IPS DF 4.7 (cell line): ENCODE data around the gene RAB44.

Experiments
- DNase-seq: peaks from one replicate; pipeline ENCODE4 v3.0.0-alpha.2; 2013; ENCODE audit warnings: low spot score; ENCODE audit errors: extremely low read depth

Gene RAB44

DNA sequence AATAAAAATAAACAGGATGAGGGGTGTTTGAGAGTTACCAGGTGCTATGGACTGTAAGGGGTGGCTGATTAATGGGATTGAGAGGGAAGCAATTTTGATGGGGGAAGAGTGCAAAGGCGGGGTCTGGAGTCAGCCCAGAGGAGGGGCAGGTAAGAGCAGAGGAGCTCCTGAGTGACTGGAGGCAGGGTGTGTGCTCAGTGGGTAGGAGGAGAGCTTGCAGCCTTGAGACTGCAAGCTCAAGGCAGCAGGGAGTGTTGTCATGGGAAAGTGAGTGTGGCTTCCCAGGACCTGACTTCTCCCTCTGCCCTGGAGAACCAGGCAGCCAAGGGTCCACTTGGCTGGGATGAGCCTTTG lies 54.2 kb downstream of the RAB44 start:
- no peak for DNase-seq

- DNase-seq, result no peak
Observed at GRCh38 chr6:36752187-36752885, 54.7 kb downstream of the RAB44 start.

DNA sequence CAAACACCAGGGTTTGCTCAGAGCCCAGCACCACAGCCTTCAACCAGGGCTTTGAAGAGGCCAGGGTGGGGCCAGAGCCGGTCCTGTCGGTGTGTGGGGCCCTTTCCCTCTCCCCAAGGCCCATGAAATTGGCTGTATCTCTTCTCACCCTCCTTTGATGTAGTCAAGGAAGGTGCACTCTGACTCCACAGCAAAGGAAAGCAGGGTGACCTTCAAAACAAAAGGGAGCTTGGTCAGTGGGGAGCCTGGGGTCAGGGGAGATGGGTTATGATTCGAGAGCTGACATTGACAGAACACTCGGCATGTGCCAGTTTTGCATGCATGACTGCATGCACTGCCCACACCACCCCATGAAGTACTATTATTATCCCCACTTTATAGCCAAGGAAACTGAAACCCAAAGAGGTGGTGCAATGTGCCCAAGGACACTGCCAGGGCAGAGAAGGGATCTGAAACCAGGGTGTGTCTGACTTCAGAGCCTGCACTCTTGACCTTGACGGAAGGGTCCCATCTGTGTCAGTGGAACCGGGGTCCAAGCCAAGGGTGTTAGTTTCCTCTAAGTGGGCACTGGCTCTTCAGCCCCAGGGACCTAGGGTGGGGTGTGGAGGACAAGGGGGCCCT lies 55.4 kb downstream of the RAB44 start:
- no peak for DNase-seq

- DNase-seq, result no peak
Observed at GRCh38 chr6:36753671-36754405, 56.2 kb downstream of the RAB44 start.

GRCh38 chr6:36754582-36755434 lies 57.2 kb downstream of the RAB44 start:
- DNase-seq, result no peak

DNA sequence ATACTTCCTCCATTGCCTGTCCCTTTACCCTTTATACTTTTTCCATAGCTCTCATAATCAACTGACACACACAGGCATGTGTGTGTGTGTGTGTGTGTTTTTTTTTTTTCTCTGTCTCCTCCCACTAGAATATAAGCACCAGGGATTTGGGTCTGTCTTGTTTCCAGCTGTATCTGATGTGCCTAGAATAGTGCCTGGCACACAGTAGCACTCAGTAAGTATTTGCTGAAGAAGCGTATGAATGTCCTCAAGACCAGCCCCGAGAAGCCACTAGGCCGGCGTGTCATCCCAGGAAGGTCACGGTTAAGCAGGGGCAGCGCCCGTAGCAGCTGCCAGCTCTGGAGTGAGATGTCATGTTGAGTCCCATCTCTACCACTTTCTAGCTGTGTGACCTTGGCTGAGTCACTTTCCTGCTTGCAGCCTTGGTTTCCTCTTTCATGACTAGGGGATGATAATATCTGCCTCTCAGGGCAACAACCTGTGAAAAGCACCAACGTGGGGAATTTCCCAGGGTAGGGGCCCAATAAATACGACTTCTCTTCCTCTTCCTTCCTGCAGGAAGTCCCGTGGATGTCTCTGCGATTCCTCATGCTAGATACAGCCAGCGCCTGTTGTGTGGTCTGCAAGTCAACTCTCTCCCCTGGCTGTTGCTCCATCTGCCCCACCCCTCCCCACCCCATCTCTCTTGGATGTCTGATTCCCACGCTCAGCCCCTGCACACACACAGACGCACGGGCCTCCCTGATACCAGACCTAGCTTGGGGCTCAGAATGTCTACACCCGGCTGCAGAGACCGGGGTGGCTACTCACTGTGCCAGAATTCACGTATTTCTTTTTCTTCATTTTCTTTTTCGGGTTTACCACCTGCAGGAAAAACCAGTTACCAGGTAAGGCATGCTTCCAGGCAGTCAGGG lies 58.1 kb downstream of the RAB44 start:
- DNase-seq, result no peak

GRCh38 chr6:36756786-36757185 lies 59.2 kb downstream of the RAB44 start:
- DNase-seq, result no peak

GRCh38 chr6:36757206-36757605 lies 59.6 kb downstream of the RAB44 start:
- DNase-seq, result no peak

- DNase-seq, result no peak
Observed at GRCh38 chr6:36757943-36758508, 60.4 kb downstream of the RAB44 start.

GRCh38 chr6:36758516-36759147 lies 61.0 kb downstream of the RAB44 start:
- no peak for DNase-seq

DNA sequence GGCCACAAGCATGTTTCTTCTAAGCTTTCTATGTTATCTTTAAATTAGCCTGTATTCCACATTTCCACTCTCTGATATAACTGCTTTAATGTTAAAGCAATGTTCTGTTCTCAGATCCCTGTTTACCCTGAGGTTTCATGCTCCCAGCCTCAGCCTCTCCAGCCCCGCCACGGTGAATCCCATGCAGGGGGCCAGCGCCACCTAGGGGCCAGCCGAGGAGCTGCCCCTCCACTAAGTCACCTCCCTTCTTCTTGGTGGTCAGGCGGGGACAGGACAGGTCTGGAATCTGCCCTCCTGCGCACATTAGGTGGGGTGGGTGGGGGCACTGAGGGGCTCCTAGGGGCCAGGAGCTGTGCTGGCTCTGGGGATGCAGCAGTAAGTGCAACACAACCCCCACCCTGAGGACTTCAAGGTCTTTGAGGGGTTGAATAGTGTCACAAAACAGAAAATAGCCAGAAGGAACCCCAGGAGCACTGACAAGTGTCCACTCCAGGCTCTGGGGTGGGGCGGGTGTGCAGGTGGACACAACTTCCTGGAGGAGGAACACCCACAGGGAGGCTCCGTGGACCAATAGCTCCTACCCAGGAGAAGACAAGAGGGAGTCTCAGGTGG lies 61.6 kb downstream of the RAB44 start:
- DNase-seq, result no peak

GRCh38 chr6:36760685-36761435 lies 63.2 kb downstream of the RAB44 start:
- no peak for DNase-seq

DNA sequence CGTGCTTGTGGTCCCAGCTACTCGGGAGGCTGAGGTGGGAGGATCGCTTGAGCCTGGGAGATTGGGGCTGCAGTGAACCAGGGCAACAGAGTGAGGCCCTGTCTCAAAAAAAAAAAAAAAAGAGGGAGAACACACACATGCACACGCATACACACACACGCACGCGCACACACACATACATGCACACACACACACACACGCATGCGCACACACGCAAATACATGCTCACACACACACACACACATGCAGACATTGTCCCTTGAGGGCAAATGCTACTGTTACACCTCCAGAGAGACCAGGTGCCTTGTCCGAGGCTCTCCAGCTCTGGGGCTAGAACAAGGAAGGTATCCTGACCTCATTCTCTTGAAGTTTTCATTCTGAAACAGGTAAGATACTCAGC lies 64.5 kb downstream of the RAB44 start:
- DNase-seq, result no peak

DNA sequence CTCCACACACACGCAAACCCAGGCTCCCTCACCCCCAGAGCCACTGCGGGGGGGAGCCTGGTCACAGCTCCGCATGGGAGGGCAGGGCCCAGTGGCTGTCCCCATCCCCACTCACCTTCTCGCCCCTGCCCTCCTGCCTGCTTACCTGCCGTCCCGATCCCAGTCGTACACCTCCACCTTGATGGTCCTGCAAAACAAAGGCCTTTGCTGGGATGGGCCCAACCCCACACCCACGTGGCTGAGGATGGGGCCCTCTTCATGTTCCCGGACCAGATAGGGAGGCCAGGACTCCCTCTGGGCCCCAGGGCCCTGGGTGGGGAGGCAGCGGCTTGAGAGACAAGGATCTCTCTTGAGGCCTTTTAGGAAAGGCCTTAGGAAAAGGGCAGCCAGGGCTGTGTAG lies 67.6 kb downstream of the RAB44 start:
- DNase-seq, result no peak

DNA sequence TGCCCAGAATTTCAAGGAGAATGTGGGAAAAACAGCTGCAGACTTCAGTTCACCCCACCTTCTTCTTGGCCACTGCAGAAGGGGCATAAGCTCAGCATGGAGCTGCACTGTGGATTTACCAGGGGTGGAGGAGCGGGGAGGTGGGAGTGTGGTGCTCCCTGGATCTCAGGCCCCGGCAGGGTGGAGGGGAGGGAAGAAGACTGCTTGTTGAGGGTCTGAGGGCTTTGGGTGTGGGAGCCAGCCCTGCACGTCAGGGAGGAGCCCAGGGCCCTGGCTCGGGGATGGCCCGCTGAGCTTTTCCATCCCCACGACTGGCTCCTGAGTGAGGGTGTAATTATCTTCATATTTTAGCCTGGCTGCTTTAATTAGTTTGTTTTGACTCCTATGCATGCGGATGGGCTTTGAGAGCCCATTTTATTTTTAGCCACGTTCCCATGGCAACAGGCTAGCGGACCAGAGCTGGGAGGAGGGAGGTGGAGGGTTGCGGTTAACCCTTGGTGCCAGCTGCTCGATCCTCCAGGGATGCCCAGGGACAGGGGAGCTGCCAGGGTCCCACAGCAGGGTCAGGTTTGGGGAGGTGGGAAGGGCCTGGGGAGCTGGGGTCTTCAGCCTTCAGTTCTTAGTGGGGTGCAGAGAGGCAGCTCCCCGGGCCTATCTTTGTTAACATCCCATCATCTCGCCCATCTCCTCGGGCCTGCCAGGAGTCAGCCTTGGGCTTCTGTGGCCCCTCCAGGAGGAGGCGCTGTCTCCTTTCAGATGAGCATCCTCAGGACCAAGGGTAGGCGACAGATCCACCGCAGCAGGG lies 68.2 kb downstream of the RAB44 start:
- DNase-seq, result peak; percentile 58

- no peak for DNase-seq
Observed at GRCh38 chr6:36766399-36766945, 68.8 kb downstream of the RAB44 start.

GRCh38 chr6:36769183-36769675 lies 71.6 kb downstream of the RAB44 start:
- DNase-seq, result no peak
